K562 (cell line): Measurements from ENCODE around the gene SLC13A4. TPM values are rescaled to one million over a fixed set of nuclear protein-coding genes. Genes with fewer than 3 reads are reported as not detected.

Experiments used
- ATAC-seq: fragments of 200-7000 bp; cut with Tn5 transposase; 3 replicates; pipeline ENCODE4 v1.9.1; 2020; ENCODE audit warnings: moderate library complexity
- BruUV-seq: library from RNA; stranded (reverse); fragments of 400-500 nt; replicated peaks from 2 replicates; lab custom pipeline; 2021; lab: Mats Ljungman, UMichigan
- CTCF ChIA-PET: fragments of 300-600 bp; formaldehyde crosslinking; extraction: SDS; loops from one replicate; lab custom pipeline; 2021; ENCODE audit warnings: low intra/inter-chr PET ratio; lab: Yijun Ruan, JAX
- POLR2A ChIA-PET: fragments of 300-600, 350-650 bp; sonication (Branson Sonifier 250); formaldehyde crosslinking; extraction: SDS; loops from one replicate; lab custom pipeline; 2021; ENCODE audit warnings: antibody characterized with exemption, inconsistent platforms; lab: Yijun Ruan, JAX
- DNase-seq, 4 experiments: peaks; one replicate each; pipeline versions ENCODE4 v3.0.0 to v3.0.0-alpha.2; 2011 to 2018; ENCODE audit warnings: low spot score in 3 of 4, mixed read lengths in 3 of 4; ENCODE audit errors: extremely low read depth in 1 of 4
- FAIRE-seq: peaks from 2 replicates; lab custom pipeline; 2011; peaks lifted over from hg19 to GRCh38; lab: Jason Lieb, UNC
- H2AFZ ChIP-seq: 2 replicates; pipeline ENCODE4 v1.6.0; 2011; ENCODE audit warnings: low read depth, low read length, control low read depth, inconsistent platforms
- H3K27ac ChIP-seq: fragments of 200-600 bp; 3 replicates; pipeline ENCODE4 v1.8.0; 2011; ENCODE audit warnings: low read depth, mild to moderate bottlenecking, control low read depth, inconsistent platforms, low read length, moderate library complexity, mixed read lengths; ENCODE audit errors: extremely low read depth
- H3K27me3 ChIP-seq, 2 experiments: fragments of 300-600 bp in 1 of 2; 2 replicates in 1 of 2; 3 replicates in 1 of 2; pipeline versions ENCODE4 v1.6.0 to v1.8.0; 2011; ENCODE audit warnings: inconsistent platforms in 2 of 2, low read length in 2 of 2, mild to moderate bottlenecking in 1 of 2, mixed read lengths in 1 of 2, moderate library complexity in 1 of 2; ENCODE audit not compliant: control insufficient read depth in 2 of 2, insufficient read depth in 2 of 2
- H3K36me3 ChIP-seq: fragments of 300-600 bp; 3 replicates; pipeline ENCODE4 v1.8.0; 2011; ENCODE audit warnings: mild to moderate bottlenecking, low read length, inconsistent platforms; ENCODE audit not compliant: control insufficient read depth, insufficient read depth
- H3K4me1 ChIP-seq, 2 experiments: fragments of 200-600 bp in 1 of 2; replicated peaks in 1 of 2; 2 replicates in 1 of 2; 3 replicates in 1 of 2; pipeline versions ENCODE4 v1.5.1 to v1.8.0; 2011; ENCODE audit warnings: inconsistent platforms in 2 of 2, low read length in 2 of 2, mild to moderate bottlenecking in 1 of 2, mixed read lengths in 1 of 2, moderate library complexity in 1 of 2; ENCODE audit not compliant: control insufficient read depth in 2 of 2, insufficient read depth in 2 of 2
- H3K4me2 ChIP-seq: 2 replicates; pipeline ENCODE4 v1.6.1; 2011; ENCODE audit warnings: low read length, control low read depth, inconsistent platforms, mixed read lengths; ENCODE audit not compliant: insufficient read depth
- H3K4me3 ChIP-seq: fragments of 200-600 bp; sonication (generic), shearing (Covaris generic); 2 replicates; pipeline ENCODE4 v1.5.1; 2016; ENCODE audit warnings: control low read depth, inconsistent platforms
- H3K79me2 ChIP-seq: fragments of 200-600 bp; 3 replicates; pipeline ENCODE4 v1.8.0; 2011; ENCODE audit warnings: low read length, inconsistent platforms; ENCODE audit not compliant: control insufficient read depth, insufficient read depth
- H3K9ac ChIP-seq, 2 experiments: 2 replicates each; pipeline versions ENCODE4 v1.6.0 to v1.6.1; 2011; ENCODE audit warnings: low read depth in 2 of 2, low read length in 2 of 2, control low read depth in 1 of 2, inconsistent platforms in 1 of 2, mild to moderate bottlenecking in 1 of 2, mixed read lengths in 1 of 2; ENCODE audit not compliant: insufficient read depth in 1 of 2
- H3K9me1 ChIP-seq: one replicate; pipeline ENCODE4 v1.6.0; 2011; ENCODE audit warnings: inconsistent platforms, mild to moderate bottlenecking, low read length, moderate library complexity; ENCODE audit not compliant: control insufficient read depth, insufficient read depth
- H3K9me3 ChIP-seq: replicated peaks from 2 replicates; pipeline ENCODE4 v1.5.1; 2011; ENCODE audit warnings: low read depth, low read length, inconsistent platforms; ENCODE audit not compliant: control insufficient read depth, insufficient read depth
- H4K20me1 ChIP-seq: replicated peaks from 2 replicates; pipeline ENCODE4 v1.6.1; 2011; ENCODE audit warnings: low read length, inconsistent platforms, mixed read lengths; ENCODE audit not compliant: control insufficient read depth, insufficient read depth
- C11orf30 ChIP-seq: fragments of 450-650 bp; IDR thresholded peaks from 2 replicates; pipeline ENCODE4 v1.6.1; 2016; ENCODE audit warnings: low read depth, mild to moderate bottlenecking
- FOXK2 ChIP-seq, 2 experiments: fragments of 450-650 bp; IDR thresholded peaks in 1 of 2; conservative IDR thresholded peaks in 1 of 2; 2 replicates each; pipeline ENCODE4 v1.6.1; 2016; ENCODE audit warnings: low read depth in 2 of 2, mild to moderate bottlenecking in 1 of 2
- GMEB1 ChIP-seq: fragments of 250-450 bp; sonication (Bioruptor Pico); IDR thresholded peaks from 2 replicates; pipeline ENCODE4 v1.4.0; 2020; ENCODE audit warnings: mild to moderate bottlenecking
- MAX ChIP-seq: sonication (generic); formaldehyde crosslinking; IDR thresholded peaks from 2 replicates; pipeline ENCODE4 v1.9.0; 2022; ENCODE audit warnings: mild to moderate bottlenecking, missing genetic modification reagents
- RAD21 ChIP-seq, 2 experiments: fragments of 250-450 bp in 1 of 2; fragments of 450-650 bp in 1 of 2; sonication (Bioruptor Pico) in 1 of 2; formaldehyde crosslinking in 1 of 2; IDR thresholded peaks in 1 of 2; conservative IDR thresholded peaks in 1 of 2; 2 replicates each; pipeline versions ENCODE4 v1.4.0 to v1.8.0; 2020 to 2022; ENCODE audit warnings: mild to moderate bottlenecking in 2 of 2, moderate library complexity in 1 of 2
- SMARCA5 ChIP-seq: fragments of 450-650 bp; IDR thresholded peaks from 2 replicates; pipeline ENCODE4 v1.6.1; 2016
- SPI1 ChIP-seq: IDR thresholded peaks from 2 replicates; pipeline ENCODE4 v1.6.1; 2011; ENCODE audit warnings: low read depth, low read length, control low read depth, borderline replicate concordance
- ZFX ChIP-seq: sonication (generic); formaldehyde crosslinking; IDR thresholded peaks from 2 replicates; pipeline ENCODE4 v1.8.0; 2022; ENCODE audit warnings: mild to moderate bottlenecking, missing genetic modification reagents, moderate library complexity
- WGBS: fragments of 100-300 bp; shearing (Covaris generic); methylation state at CpG from one replicate; pipeline ENCODE4 v1.1.6; 2016; ENCODE audit warnings: low coverage, mixed read lengths; ENCODE audit not compliant: insufficient coverage; ENCODE audit errors: missing lambda C conversion rate; 5-methylcytosine and 5-hydroxymethylcytosine counted together
- in situ Hi-C: fragments of 300-500 bp; cut with MboI; formaldehyde crosslinking; loops from 4 replicates; pipeline ENCODE4 v1.15.0; 2018; ENCODE audit warnings: inconsistent platforms, mixed read lengths
- intact Hi-C: fragments of 100-400 bp; cut with micrococcal nuclease; formaldehyde crosslinking; loops from 2 replicates; pipeline ENCODE4 v1.14.2; 2022
- polyA plus RNA-seq, 8 experiments: library from polyadenylated mRNA; depleted of rRNA in 4 of 8; stranded (reverse) in 5 of 8; unstranded in 3 of 8; fragments of >200 nt; fragmentation: Nextera tagmentation in 2 of 8; fragmentation: Illumina TruSeq in 1 of 8; extraction: Ambion mirVana in 2 of 8; extraction: Trizol in 1 of 8; gene quantifications; 2 replicates each; pipeline versions ENCODE4 v1.2.1 to v1.2.3, GENCODE V29; 2011 to 2014; ENCODE audit warnings: inconsistent platforms in 1 of 8, missing spikeins in 1 of 8
- total RNA-seq, 7 experiments: library from RNA; depleted of rRNA in 6 of 7; stranded (reverse); fragments of >200 nt in 6 of 7; fragmentation: Illumina TruSeq in 2 of 7; extraction: Trizol in 2 of 7; gene quantifications; 2 replicates each; pipeline versions ENCODE4 v1.2.1 to v1.2.3, GENCODE V29; 2011 to 2021; ENCODE audit warnings: low replicate concordance in 1 of 7
- TF ChIP-seq, protein P1 (sequence below): IDR thresholded peaks from 2 replicates; pipeline ENCODE4 v1.6.1; 2011; ENCODE audit not compliant: insufficient read length; ENCODE audit errors: extremely low read depth
- TF ChIP-seq, protein P2 (sequence below): fragments of 450-650 bp; IDR thresholded peaks from 2 replicates; pipeline ENCODE4 v1.6.1; 2017; ENCODE audit warnings: antibody characterized with exemption
- TF ChIP-seq, protein P3 (sequence below): sonication (generic); formaldehyde crosslinking; IDR thresholded peaks from 2 replicates; pipeline ENCODE4 v1.9.0; 2022; ENCODE audit warnings: mild to moderate bottlenecking, missing genetic modification reagents
- TF ChIP-seq, protein P4 (sequence below): sonication (generic); formaldehyde crosslinking; IDR thresholded peaks from 2 replicates; pipeline ENCODE4 v1.8.0; 2022; ENCODE audit warnings: mild to moderate bottlenecking, missing genetic modification reagents

SLC13A4 gene
- total and polyA plus RNA-seq, 9 of the 15 experiments (the other 6 are each of a cell fraction or from before 2014, with no cell fraction given) = 0.11 to 1.0 (median 0.36) TPM

GRCh38 chr7:135736586-135737305, 8.8 kb upstream of the SLC13A4 start:
- Histone ChIP-seq H3K4me2 (peak overlapping the region; percentile 32; the same call in 1 of the 2 replicates), H3K79me2 (no peaks in the 10 kb centered on the region), H4K20me1 (no peaks in the 10 kb centered on the region; the same call in 1 of the 2 replicates), H3K9me3 (no peaks in the 10 kb centered on the region), H3K9me1 (no peaks in the 10 kb centered on the region), H2AFZ (no peak overlapping the region), H3K4me3 (no peak overlapping the region), H3K4me1 (0 out of 5 replicates have a peak, but pooled peaks cover 0 to 4% of the 10 kb centered on the region in 2 experiments), H3K27me3 (peaks cover 55 to 66% of the 10 kb centered on the region in 2 experiments), H3K36me3 (no peaks in the 10 kb centered on the region), H3K9ac (no peak overlapping the region), H3K27ac (no peak overlapping the region)
- intact Hi-C loops = no loop called here
- 4% methylated on average over 6 of the region's 6 CpGs for WGBS
- no TSS peak for BruUV-seq
- FAIRE-seq = no peak
- ATAC-seq = peak; percentile 84
- DNase-seq = peak in 1 of 4 experiments; percentile 42
- in situ Hi-C loops = no loop called here
- ChIA-PET CTCF (no interaction called here), POLR2A (interaction anchor here (0.6 to 1.4 kb wide), 2 partner anchors 21 to 30 kb away, joined by 3 to 4 read pairs; no protein-coding TSS in a partner anchor)
- TF ChIP-seq RAD21 (CRISPR knock-in tag; conservative IDR thresholded peaks at IDR 0.05 in 1 of 2, IDR thresholded peaks at IDR 0.05 in 1 of 2) = peak in 1 of 2 experiments; percentile 29; a peak in 2 of 4 replicates
- no peak for TF ChIP-seq GMEB1 (CRISPR knock-in tag)
- TF ChIP-seq MAX (CRISPR knock-in tag) = 0 out of 2 replicates have a peak, but pooled peaks have one; percentile 13
- no peak for TF ChIP-seq SMARCA5
- TF ChIP-seq, protein P1, sequence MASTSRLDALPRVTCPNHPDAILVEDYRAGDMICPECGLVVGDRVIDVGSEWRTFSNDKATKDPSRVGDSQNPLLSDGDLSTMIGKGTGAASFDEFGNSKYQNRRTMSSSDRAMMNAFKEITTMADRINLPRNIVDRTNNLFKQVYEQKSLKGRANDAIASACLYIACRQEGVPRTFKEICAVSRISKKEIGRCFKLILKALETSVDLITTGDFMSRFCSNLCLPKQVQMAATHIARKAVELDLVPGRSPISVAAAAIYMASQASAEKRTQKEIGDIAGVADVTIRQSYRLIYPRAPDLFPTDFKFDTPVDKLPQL = no peak
- TF ChIP-seq, protein P2, sequence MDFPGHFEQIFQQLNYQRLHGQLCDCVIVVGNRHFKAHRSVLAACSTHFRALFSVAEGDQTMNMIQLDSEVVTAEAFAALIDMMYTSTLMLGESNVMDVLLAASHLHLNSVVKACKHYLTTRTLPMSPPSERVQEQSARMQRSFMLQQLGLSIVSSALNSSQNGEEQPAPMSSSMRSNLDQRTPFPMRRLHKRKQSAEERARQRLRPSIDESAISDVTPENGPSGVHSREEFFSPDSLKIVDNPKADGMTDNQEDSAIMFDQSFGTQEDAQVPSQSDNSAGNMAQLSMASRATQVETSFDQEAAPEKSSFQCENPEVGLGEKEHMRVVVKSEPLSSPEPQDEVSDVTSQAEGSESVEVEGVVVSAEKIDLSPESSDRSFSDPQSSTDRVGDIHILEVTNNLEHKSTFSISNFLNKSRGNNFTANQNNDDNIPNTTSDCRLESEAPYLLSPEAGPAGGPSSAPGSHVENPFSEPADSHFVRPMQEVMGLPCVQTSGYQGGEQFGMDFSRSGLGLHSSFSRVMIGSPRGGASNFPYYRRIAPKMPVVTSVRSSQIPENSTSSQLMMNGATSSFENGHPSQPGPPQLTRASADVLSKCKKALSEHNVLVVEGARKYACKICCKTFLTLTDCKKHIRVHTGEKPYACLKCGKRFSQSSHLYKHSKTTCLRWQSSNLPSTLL = no peak
- TF ChIP-seq SPI1 = 0 out of 2 replicates have a peak, but pooled peaks have one; percentile 12
- TF ChIP-seq FOXK2 (conservative IDR thresholded peaks at IDR 0.05 in 1 of 2, IDR thresholded peaks at IDR 0.05 in 1 of 2; ENCODE audit: low read depth in 2 of 2) = no peak
- TF ChIP-seq, protein P3, sequence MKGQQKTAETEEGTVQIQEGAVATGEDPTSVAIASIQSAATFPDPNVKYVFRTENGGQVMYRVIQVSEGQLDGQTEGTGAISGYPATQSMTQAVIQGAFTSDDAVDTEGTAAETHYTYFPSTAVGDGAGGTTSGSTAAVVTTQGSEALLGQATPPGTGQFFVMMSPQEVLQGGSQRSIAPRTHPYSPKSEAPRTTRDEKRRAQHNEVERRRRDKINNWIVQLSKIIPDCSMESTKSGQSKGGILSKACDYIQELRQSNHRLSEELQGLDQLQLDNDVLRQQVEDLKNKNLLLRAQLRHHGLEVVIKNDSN (CRISPR knock-in tag) = 0 out of 2 replicates have a peak, but pooled peaks have one; percentile 7
- TF ChIP-seq, protein P4, sequence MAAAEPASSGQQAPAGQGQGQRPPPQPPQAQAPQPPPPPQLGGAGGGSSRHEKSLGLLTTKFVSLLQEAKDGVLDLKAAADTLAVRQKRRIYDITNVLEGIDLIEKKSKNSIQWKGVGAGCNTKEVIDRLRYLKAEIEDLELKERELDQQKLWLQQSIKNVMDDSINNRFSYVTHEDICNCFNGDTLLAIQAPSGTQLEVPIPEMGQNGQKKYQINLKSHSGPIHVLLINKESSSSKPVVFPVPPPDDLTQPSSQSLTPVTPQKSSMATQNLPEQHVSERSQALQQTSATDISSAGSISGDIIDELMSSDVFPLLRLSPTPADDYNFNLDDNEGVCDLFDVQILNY (CRISPR knock-in tag) = no peak
- TF ChIP-seq C11orf30 = no peak
- TF ChIP-seq ZFX = 0 out of 2 replicates have a peak, but pooled peaks have one; percentile 27
